ENCODE data around the gene KBTBD12. TPM values are rescaled to one million over a fixed set of nuclear protein-coding genes. Genes with fewer than 3 reads are reported as not detected.
"Not testable (repeated sequence)": the region's sequence is repeated elsewhere in the genome, so short reads cannot be mapped to it uniquely, and the experiment has no call there.

KBTBD12 gene
- total RNA-seq, 4 donors from 2014 or later = 3.3 to 17.5 (median 4.3) TPM

- WGBS, 2 donors (ENCODE audit: low coverage in 1 of 2) = 47 to 70% methylated on average over 1 of the region's 1 CpG
- no peak for TF ChIP-seq POLR2AphosphoS5 (IDR thresholded peaks at IDR 0.05)
- TF ChIP-seq CTCF (IDR thresholded peaks at IDR 0.05) = no peak
- no peak for TF ChIP-seq POLR2A (IDR thresholded peaks at IDR 0.05)
- no peak for TF ChIP-seq EP300 (IDR thresholded peaks at IDR 0.05; ENCODE audit: low read depth)
- no peak for DNase-seq
- intact Hi-C loops (cut with DNase I; ENCODE audit: low total_unique reads) (no loop called here), in situ Hi-C loops (cut with MboI; ENCODE audit: low pct_ligation_motif_present in 1 of 4, low pct_unique_long_range_greater_than_20kb in 1 of 4, low sequenced_read_pairs in 3 of 4) (no loop called here)
- Histone ChIP-seq H3K36me3 (no peaks in the 10 kb centered on the region), H3K27me3 (no peaks in the 10 kb centered on the region), H3K4me3 (no peak overlapping the region), H3K9me3 (peaks cover 11 to 23% of the 10 kb centered on the region in 2 donors), H3K27ac (peak overlapping the region in 2 of 4 donors; percentile 46 to 57), H3K4me1 (no peaks in the 10 kb centered on the region)
These were observed 25.6 kb upstream of the KBTBD12 start for GRCh38 chr3:127889461-127889863.

- intact Hi-C loops (cut with DNase I; ENCODE audit: low total_unique reads) (no loop called here), in situ Hi-C loops (cut with MboI; ENCODE audit: low pct_ligation_motif_present in 1 of 4, low pct_unique_long_range_greater_than_20kb in 1 of 4, low sequenced_read_pairs in 3 of 4) (no loop called here)
- WGBS, 2 donors (ENCODE audit: low coverage in 1 of 2) = 64 to 81% methylated on average over 3 of the region's 3 CpGs
- H3K27me3 ChIP-seq = no peaks in the 10 kb centered on the region
- peaks cover 11 to 23% of the 10 kb centered on the region in 2 donors for H3K9me3 ChIP-seq
- peak overlapping the region in 2 of 4 donors; percentile 46 to 57 for H3K27ac ChIP-seq
- TF ChIP-seq CTCF (IDR thresholded peaks at IDR 0.05) = no peak
- no peaks in the 10 kb centered on the region for H3K36me3 ChIP-seq
- no peaks in the 10 kb centered on the region for H3K4me1 ChIP-seq
- no peak for DNase-seq
- H3K4me3 ChIP-seq = no peak overlapping the region
These were observed 24.9 kb upstream of the KBTBD12 start for GRCh38 chr3:127889976-127890650.

- H3K27ac ChIP-seq = peak overlapping the region in 1 of 4 donors; percentile 57
- peak in 1 of 3 donors; percentile 62 for TF ChIP-seq POLR2AphosphoS5 (IDR thresholded peaks at IDR 0.05)
- H3K4me1 ChIP-seq; H3K36me3 ChIP-seq; H3K4me3 ChIP-seq; H3K27me3 ChIP-seq; intact Hi-C loops (cut with DNase I; ENCODE audit: low total_unique reads); in situ Hi-C loops (cut with MboI; ENCODE audit: low pct_ligation_motif_present in 1 of 4, low pct_unique_long_range_greater_than_20kb in 1 of 4, low sequenced_read_pairs in 3 of 4): not testable (repeated sequence)
- peaks cover 11 to 23% of the 10 kb centered on the region in 2 donors for H3K9me3 ChIP-seq
- DNase-seq = peak; percentile 14
- WGBS, 2 donors (ENCODE audit: low coverage in 1 of 2) = 61 to 73% methylated on average over 4 to 9 of the region's 9 CpGs
These were observed 24.3 kb upstream of the KBTBD12 start for GRCh38 chr3:127890651-127891290.

- H3K4me1 ChIP-seq = no peaks in the 10 kb centered on the region
- intact Hi-C loops (cut with DNase I; ENCODE audit: low total_unique reads) = no loop called here
- no peak overlapping the region for H3K27ac ChIP-seq
- peaks cover 11 to 23% of the 10 kb centered on the region in 2 donors for H3K9me3 ChIP-seq
- 90 to 100% methylated on average over 3 of the region's 3 CpGs for WGBS, 2 donors (ENCODE audit: low coverage in 1 of 2)
- TF ChIP-seq POLR2AphosphoS5 (IDR thresholded peaks at IDR 0.05) (no peak), POLR2A (IDR thresholded peaks at IDR 0.05) (no peak)
- in situ Hi-C loops (cut with MboI; ENCODE audit: low pct_ligation_motif_present in 1 of 4, low pct_unique_long_range_greater_than_20kb in 1 of 4, low sequenced_read_pairs in 3 of 4) = no loop called here
- no peaks in the 10 kb centered on the region for H3K27me3 ChIP-seq
- H3K36me3 ChIP-seq = no peaks in the 10 kb centered on the region
- DNase-seq = no peak
- no peak overlapping the region for H3K4me3 ChIP-seq
These were observed 20.6 kb upstream of the KBTBD12 start for GRCh38 chr3:127894481-127894880.

GRCh38 chr3:127899200-127899599, 15.8 kb upstream of the KBTBD12 start:
- Histone ChIP-seq H3K4me1 (no peaks in the 10 kb centered on the region), H3K4me3 (no peak overlapping the region), H3K27me3 (no peaks in the 10 kb centered on the region), H3K9me3 (no peaks in the 10 kb centered on the region), H3K27ac (no peak overlapping the region), H3K36me3 (no peaks in the 10 kb centered on the region)
- intact Hi-C loops (cut with DNase I; ENCODE audit: low total_unique reads) (no loop called here), in situ Hi-C loops (cut with MboI; ENCODE audit: low pct_ligation_motif_present in 1 of 4, low pct_unique_long_range_greater_than_20kb in 1 of 4, low sequenced_read_pairs in 3 of 4) (no loop called here)
- TF ChIP-seq CTCF (IDR thresholded peaks at IDR 0.05) (no peak), POLR2A (IDR thresholded peaks at IDR 0.05) (no peak), POLR2AphosphoS5 (IDR thresholded peaks at IDR 0.05) (no peak), EP300 (IDR thresholded peaks at IDR 0.05; ENCODE audit: low read depth) (no peak)
- no peak for DNase-seq
- WGBS, 2 donors (ENCODE audit: low coverage in 1 of 2) = 89 to 93% methylated on average over 3 to 6 of the region's 6 CpGs

All from transverse colon (tissue), 4 donors.